GM21786 (cell line): Measurements from ENCODE around the gene SLK.

Experiments
- ATAC-seq: cut with Tn5 transposase; IDR thresholded peaks from one replicate; pipeline ENCODE4 v1.9.1; 2021; ENCODE audit not compliant: unreplicated experiment

SLK gene

DNA sequence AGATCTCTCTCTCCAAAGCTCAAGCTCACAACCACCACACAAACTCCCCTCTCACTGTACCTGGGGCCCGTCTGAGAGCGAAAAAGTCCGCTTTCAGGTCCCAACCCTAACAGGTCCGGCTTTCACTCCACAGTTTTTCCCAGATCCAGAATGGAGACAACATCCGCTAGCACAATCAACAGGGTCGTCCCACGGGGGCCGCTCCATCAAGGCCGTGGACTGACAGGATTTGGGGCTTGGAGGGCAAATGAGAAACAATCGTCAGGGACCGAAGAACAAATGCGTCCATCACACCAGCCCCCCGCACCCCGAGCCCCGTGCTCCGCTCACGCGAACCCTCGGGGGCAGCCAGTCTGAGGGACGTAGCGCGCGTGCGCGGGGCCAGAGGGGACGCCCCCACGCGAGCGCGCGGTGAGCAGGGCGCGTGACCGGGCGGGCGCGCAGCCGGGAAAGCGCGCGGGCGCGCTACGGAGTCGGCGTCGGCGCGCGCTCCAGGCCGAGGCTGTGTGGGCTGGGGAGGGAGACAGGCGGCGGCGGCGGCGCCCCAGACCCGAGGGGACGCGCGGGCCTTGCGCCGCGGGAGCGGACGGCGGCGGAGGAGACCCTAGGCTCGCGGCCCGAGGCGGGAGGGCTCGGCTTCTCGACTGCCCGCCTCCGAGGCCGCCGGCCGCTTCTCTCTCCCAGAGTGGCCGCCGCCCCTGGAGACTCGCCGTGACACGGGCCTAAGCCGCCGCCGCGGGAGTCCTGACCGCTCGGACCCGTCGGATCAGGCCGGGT lies at the start of gene SLK:
Gene SLK, plus strand, starts transcription at position 470 of the 777 bp plus-strand sequence. CDS start 606 bp downstream, outside the sequence.
- peak; percentile 72 for ATAC-seq

DNA sequence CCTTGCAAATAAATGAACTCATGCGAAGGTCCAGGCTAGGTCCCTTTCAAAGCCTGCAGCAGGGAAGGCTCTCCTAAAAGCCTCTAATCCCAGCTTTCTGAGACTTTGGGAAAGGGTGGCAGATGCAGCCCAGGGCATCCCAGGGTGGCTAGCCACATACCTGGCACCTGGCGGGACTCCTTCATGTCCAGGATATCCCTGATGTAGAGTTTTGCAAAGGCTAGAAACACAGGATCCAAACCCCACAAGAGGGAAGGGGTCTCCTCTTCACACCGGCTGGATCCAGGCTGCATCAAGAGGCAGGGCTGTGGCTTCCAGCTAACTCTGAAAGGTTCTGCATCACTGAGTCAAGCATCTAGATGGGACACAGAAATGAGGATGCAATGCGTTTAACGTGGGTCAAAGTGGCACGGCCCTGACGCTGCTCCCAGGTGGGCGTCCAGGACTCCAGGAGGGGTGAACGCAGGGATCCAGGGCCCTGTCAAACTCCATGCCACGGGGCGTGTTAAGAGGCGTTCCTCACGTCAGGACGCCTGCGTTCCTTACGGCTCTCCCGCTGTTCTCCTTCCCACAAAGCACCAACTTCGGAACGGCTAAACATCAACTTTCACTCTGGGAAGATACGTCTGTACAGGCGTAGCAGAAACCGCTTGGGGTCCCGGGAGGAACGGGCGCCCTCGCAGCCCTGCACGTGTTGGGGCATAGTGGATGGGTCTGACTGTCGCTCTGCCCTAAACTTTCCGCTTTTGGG lies 49.5 kb upstream of the SLK start:
- peak; percentile 2 for ATAC-seq

DNA sequence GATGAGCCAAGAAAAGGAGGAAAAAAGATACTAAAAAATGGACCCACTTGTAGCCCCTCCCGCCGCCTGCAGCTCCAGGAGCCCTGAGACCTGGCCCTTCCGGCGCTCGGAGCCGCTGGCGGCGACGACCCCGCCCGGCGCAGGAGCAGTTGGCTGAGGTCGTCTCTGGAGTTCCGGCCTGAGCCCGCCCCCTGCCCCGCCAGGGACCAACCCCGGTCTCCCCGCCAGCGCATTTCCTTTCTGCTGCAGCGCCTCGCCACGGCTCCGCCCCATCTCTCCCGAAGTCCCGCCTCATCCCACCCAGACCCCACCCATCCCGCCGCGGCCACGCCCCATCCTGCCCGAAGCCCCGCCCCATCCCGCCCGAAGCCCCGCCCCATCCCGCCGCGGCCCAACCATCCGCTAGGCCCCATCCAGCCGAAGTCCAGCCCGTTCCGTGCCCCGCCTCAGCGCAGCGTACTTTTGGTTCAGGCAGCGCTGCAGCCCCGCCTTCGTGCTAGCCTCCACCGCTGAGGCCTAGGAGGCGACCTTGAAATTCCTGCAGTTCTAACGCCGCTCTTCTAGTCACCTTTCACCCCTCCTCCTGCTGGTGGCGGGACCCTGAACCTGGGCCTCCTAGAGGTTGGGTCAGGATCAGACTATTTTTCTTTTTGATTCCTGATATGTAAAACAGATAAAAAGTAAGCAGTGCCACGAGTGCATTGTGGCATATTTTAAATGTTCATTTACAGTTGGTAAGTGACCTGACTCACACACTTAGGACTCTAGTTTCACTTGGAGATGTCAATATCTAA lies 48.7 kb upstream of the SLK start, which contains the start of gene STN1:
Gene STN1, minus strand, starts transcription at position 132 of the 794 bp plus-strand sequence. CDS start 590 bp downstream, outside the sequence.
- peak; percentile 88 for ATAC-seq

DNA sequence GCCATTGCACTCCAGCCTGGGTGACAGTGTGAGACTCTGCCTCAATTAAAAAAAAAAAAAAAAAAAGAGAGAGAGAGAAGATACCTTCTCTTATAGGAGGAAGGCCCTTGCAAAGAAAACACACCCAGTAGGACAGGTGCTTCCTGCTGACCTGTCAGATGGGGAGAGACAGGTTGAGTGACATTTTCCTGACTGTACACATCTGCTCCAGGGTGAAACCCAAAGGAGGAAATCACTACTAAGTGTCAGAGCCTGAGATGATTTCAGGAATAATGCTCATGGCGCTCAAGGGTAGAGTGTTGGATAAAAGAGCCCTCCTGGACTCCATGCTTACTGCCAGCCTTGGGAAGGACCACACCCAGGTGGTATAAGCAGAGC lies 47.3 kb upstream of the SLK start:
- ATAC-seq: no peak

DNA sequence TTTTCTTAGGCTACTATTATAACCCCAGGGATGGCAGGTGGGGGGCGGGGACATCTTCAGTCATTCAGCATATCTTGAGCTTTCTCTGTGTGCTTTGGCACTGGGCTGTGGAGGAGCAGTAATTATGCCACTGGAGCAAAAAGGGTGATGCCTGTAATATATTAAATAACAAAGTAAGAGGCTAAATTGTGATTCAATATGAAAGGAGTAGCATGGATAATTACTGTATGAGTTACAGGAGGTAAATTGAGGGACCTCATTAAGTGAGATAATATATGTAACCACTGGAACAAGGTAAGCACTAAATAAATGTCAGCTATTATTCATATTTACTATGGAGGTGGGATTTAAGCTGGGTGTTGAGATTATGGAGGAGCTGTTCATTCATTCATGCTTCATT lies 45.7 kb upstream of the SLK start:
- ATAC-seq: no peak

DNA sequence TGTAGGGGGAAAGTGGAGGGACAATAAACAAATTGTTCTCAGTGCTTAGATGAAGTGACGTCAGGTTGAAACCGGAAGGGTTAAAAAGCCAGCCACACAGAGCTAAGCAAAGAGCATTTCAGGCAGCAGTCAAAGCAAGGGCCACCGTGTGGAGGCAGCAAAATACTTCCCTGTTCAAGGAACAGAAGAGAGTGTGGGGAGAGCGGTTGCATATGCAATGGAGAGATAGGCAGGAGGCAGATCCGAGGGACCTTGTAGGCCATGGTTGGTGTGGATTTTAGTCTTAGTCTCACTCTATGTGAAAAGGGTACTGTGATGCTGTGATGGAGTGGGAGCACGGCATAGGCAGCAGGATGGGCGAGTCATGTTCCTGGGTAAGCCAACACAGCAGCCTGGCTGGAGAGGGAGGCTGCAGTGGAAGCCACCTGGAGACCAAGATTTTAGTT lies 45.2 kb upstream of the SLK start:
- ATAC-seq: no peak

DNA sequence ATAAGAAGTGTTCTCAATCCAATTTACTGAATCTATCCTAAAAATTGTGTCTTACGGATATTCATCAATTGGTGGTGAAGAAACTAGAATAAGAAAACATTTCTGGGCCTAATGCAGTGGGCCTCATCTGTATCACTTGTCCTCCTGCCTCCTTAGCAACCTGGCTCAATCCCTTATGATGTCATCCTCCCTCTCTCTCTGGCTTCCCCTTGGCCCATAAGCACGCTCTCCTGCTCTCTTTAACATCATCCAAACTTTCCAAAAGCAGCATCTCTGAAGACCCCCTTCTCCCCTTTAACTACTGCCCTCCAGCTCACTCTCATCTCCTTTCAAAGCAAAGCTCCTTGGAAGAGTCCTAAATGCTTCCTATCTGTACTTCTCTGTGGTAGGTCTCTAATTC lies 44.3 kb upstream of the SLK start:
- no peak for ATAC-seq

DNA sequence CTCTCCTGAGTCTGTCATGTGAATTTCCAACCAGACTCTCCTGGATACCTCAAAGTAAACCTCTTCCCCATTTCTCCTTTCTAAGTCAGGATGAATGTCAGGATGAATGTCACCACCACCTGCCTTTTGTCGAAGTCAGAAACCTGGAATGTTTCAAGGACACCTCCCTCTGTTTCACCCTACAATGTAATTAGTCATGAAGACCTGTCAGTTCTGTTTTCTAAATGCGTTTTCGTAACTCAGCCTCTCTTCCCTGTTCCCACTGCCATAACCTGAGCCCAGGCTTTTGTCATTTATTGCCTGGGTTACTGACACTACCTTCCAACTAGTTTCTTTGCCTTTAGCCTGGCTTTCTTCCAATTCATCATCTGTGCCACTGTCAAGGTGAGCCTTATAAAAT lies 43.4 kb upstream of the SLK start:
- no peak for ATAC-seq

DNA sequence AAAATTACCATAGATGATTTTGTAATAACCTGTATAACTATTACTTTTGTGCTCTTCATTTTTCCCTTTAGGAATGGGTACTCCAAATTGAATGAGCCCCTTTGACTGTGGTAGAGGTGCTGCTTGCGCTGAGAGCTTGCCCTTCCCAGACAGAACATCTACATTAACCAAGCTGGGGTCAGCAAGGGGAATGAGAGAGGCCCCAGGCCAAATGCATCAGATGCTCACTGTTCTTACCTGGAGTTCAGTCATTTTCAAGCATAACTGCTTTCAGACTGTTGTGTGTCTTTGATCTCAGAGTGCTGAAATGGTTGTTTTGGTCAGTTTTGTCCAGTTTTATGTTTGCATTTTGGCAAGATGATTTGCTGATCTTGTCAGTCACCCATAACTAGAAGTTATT lies 41.3 kb upstream of the SLK start:
- no peak for ATAC-seq

DNA sequence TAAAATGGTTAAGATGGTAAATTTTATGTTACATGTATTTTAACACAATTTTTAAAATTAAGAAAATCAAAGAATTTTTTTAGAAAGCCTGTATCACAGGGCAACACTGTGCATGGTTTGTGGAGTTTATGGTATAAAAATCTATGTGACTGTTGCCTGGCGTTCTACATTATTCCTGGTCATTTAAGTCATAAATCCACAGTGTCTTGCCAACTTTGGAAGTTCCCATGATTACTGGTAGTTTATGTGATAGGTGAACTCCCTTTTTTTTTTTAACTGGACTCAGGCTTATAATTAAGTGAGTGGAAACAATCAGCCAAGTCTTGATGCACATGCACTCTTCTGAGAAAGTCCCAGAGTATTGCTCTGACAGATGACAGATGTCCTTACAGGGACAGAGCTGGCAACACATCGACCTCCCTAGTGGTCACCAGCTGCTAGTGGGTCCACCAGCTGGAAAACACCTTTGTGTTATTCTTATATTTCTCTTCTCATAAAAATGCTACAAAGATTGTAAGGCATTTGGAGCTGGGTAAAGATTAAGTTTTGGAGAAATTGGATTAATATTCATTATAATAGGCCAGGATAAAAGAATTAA lies 40.1 kb upstream of the SLK start:
- no peak for ATAC-seq

DNA sequence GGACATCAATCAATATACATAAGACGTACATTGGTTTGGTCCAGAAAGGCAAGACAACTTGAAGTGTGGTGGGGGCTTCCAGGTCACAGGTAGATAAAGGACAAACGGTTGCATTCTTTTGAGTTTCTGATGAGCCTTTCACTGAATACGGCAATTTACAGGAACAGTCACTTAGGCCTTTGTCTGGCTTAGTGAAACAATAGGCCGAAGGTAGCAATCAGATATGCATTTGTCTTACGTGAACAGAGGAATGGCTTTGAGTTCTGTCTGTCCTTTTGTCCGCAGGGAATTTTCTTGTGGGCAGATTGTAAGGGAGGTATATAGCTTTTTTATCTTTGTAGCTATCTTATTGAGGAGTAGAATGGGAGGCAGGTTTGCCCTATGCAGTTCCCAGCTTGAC lies 38.2 kb upstream of the SLK start:
- ATAC-seq: no peak

DNA sequence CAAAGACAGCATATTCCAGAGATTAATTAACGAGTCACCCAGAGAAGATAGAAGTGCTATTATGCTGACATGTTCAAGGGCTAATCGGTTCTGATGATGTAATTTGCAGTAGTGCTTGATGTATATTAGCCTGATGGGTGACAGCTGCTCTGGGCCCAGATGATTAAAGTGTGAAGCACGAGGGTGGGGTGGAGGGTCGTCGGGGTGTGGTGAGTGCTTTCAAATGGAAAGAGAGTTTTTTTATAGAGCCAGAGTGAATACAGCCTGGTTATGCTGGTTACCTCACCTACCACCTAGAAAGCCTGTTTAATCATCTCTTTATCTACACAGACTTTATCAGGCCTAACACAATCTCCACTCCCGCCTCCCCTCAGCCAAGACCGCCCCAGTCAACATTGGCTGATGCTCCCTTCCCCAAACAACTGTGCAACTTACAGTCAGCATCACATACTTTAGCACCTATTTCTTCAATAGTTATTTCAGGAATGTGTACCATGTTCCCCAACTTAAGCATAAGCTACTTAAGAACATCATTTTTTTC lies 37.5 kb upstream of the SLK start:
- no peak for ATAC-seq

DNA sequence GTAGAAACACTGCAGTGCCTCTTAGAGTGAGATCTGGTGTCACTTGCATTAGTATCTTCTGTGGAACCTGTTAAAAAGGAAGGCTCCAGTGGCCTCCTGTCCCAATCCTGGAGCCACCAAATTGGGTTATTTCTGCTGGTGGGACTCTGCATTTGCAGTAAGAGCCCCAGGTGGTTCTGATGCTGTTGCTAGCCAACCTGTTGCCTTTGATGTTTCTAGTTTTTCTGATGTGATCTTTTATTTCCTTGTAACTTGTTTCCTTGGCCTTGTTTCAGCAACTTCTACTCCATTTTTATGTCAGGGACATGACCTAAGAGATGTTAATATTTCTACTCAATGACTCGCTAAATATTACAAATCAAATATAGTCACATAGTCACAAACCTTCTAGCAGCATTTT lies 36.5 kb upstream of the SLK start:
- no peak for ATAC-seq

DNA sequence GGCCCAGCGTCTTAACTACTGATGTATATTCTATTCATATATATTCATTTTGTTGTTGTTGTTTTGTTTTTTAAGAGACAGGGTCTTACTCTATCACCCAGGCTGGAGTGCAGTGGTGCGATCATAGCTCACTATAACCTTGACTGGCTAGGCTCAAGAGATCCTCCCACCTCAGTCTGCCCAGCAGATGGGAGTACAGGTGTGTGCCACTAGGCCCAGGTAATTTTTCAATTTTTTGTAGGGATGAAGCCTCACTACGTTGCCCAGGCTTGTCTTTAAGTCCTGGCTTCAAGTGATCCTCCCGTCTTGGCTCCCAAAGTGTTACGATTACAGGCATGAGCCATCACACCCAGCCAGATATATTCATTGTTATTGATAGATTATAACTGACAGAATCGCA lies 36.1 kb upstream of the SLK start:
- no peak for ATAC-seq

DNA sequence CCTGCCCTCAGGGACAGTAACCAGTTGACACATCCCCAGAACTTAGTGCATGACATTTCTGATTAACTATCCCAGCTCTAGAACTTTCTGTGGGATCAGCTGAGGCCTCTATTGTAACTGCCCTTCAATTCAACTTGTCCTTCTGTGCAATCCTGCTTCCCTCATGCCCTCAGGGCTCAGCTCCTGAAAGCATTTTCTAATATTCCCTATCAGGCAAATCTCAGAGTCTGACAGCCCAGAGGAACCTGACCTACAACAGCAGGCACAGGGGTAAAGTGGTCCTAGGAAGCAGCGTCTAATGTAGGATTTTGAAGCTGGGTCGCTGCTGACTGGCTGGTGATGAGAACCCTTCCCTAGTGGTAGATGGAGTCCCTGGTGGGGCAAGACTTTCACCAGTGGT lies 35.3 kb upstream of the SLK start:
- ATAC-seq: no peak

DNA sequence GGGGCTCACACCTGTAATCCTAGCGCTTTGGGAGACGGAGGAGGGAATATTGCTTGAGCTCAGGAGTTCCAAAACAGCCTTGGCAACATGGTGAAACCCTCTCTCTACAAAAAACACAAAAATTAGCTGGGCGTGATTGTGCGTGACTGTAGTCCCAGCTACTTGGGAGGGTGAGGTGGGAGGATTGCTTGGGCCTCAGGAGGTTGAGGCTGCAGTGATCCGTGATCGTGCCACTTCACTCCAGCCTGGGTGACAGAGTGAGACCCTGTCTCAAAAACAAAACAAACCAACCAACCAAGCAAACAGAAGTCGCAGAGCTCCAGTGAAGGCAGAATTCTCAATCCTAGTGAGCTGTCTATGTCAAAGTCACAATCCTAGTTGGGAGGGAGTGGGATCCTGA lies 34.7 kb upstream of the SLK start:
- no peak for ATAC-seq

DNA sequence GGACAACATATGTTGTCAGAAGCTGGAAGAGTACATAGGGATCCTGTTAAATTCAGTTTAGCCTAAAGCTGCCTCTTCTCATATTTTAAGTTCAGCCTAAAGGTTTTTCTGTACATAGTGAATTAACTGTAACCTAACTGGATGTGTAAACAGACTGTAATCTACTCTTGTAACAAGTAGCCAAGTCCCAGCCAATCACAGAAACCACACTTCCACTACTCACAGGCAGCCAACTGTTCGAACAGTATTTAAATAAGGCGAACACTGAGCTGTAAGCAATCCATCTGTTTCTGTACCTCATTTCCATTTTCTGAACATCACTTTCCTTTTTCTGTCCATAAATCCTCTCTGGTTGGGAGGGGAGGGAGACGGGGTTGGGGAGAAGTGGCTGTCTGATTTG lies 34.0 kb upstream of the SLK start:
- ATAC-seq: no peak

DNA sequence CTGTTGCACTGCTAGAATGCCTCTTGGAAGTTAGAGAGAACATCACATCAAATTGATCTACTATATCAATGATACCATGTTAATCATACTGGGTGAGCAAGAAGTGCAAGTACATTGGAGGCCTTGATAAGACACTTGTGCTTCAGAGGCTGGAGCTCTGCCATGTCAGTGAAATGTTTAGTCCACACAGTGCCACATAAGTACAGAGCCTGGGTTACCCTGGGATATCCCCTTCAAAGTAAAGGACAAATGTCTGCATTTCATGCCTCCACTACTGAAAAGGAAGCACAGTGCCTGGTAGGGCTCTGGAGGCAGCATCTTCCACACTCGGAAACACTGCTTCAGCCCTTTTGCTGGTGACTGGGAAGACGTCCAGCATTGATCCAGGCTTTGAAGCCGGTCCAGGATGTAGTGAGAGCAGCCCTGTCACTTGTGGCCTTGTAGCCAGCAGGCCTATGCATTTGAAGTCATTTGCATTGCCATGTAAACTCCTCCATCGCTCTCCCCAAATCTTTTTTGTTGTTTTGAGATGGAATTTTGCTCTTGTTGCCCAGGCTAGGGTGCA lies 33.3 kb upstream of the SLK start:
- no peak for ATAC-seq

DNA sequence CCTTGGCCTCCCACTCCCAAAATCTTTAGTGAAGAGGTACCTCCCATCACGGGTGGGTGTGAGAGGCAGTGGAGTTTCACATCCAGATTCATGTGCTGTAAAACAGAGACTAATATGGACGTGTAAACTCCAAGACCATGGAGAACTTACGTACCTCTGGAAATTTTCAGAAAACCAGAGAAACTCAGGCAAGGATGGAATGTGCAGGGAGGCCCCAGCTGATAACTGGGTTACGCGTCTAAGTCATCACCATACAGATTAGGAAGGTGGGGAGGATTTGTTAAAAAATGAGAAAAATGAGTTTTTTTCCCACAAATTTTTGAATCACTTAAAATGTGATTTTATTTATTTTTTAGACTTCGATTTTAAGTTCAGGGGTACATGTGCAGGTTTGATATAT lies 32.6 kb upstream of the SLK start:
- ATAC-seq: no peak

DNA sequence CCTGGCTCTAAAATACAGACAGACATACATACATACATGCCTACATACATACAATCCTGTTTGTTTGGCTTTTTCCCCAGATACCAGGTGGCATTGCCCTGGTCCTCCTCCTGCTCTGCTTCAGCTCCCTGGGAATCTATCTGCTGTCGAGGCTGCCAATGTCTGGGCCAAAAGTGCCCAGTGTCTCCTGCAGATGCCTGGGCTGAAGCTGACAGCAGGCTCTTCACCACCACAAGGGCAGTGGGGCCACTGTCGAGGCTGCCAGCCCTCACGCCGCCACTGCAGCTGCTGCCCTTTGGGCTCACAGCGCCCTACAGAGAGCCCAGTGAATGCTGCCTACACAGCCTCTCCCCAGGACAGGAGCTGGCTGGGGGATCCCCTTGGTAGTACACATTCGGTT lies 30.9 kb upstream of the SLK start:
- ATAC-seq: no peak

DNA sequence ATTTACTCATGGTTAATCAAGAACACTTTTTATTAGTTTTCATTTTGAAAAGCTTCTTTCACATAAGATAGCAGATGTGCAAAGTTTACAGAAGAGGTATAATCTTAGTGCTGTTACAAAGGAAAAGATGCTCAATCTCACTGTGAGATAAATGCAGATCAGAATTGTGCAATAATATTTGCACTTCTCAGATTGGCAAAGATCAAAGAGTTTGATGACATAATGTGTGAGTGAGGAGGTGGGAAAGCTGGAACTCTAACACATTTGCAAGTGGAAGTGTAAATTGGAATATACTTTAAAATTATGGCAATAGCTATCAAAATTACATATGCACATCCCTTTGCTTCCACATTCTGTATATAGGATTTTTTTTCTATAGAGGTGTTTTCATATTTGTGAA lies 27.4 kb upstream of the SLK start:
- no peak for ATAC-seq
